DND-41 (cell line): ENCODE data around the gene EPHB2.

ENCODE experiments used
- ATAC-seq: fragments of 200-7000 bp; cut with Tn5 transposase; 3 replicates; pipeline ENCODE4 v1.9.1; 2021; ENCODE audit warnings: low read depth; ENCODE audit not compliant: insufficient read depth
- DNase-seq: peaks from one replicate; pipeline ENCODE4 v3.0.0-alpha.2; 2020
- H2AFZ ChIP-seq: 2 replicates; pipeline ENCODE4 v1.6.0; 2012; ENCODE audit warnings: low read depth, low read length
- H3K27ac ChIP-seq: 2 replicates; pipeline ENCODE4 v1.5.1; 2012; ENCODE audit warnings: low read length, inconsistent platforms
- H3K27me3 ChIP-seq: fragments of 200-600 bp; sonication (generic); 2 replicates; pipeline ENCODE4 v1.6.0; 2012; ENCODE audit warnings: low read length, mild to moderate bottlenecking, inconsistent platforms; ENCODE audit not compliant: insufficient read depth, poor library complexity
- H3K36me3 ChIP-seq: 2 replicates; pipeline ENCODE4 v1.5.1; 2012; ENCODE audit warnings: low read length, inconsistent platforms; ENCODE audit not compliant: insufficient read depth
- H3K4me1 ChIP-seq: 2 replicates; pipeline ENCODE4 v1.5.1; 2012; ENCODE audit warnings: mild to moderate bottlenecking, low read length; ENCODE audit not compliant: insufficient read depth
- H3K4me2 ChIP-seq: 2 replicates; pipeline ENCODE4 v1.6.0; 2012; ENCODE audit warnings: mild to moderate bottlenecking, moderate library complexity, low read length, inconsistent platforms; ENCODE audit not compliant: insufficient read depth
- H3K4me3 ChIP-seq, 2 experiments: fragments of 200-600 bp in 1 of 2; shearing (Covaris generic) in 1 of 2; 2 replicates each; pipeline ENCODE4 v1.5.1; 2012 to 2016; ENCODE audit warnings: inconsistent platforms in 2 of 2, low read length in 2 of 2, mild to moderate bottlenecking in 2 of 2, low read depth in 1 of 2, moderate library complexity in 1 of 2
- H3K79me2 ChIP-seq: 2 replicates; pipeline ENCODE4 v1.6.0; 2012; ENCODE audit warnings: low read length, inconsistent platforms; ENCODE audit not compliant: insufficient read depth
- H3K9ac ChIP-seq: 2 replicates; pipeline ENCODE4 v1.6.0; 2012; ENCODE audit warnings: low read depth, mild to moderate bottlenecking, inconsistent platforms, low read length, moderate library complexity
- H3K9me3 ChIP-seq: 2 replicates; pipeline ENCODE4 v1.5.1; 2012; ENCODE audit warnings: low read length, moderate library complexity, mild to moderate bottlenecking, inconsistent platforms; ENCODE audit not compliant: insufficient read depth, severe bottlenecking
- H4K20me1 ChIP-seq: 2 replicates; pipeline ENCODE4 v1.6.0; 2012; ENCODE audit warnings: low read length; ENCODE audit not compliant: insufficient read depth
- CTCF ChIP-seq: IDR thresholded peaks from 2 replicates; pipeline ENCODE4 v1.5.1; 2012; ENCODE audit warnings: borderline replicate concordance, low read length, moderate library complexity, mild to moderate bottlenecking; ENCODE audit not compliant: poor library complexity, severe bottlenecking; ENCODE audit errors: extremely low read depth
- EZH2 ChIP-seq: IDR thresholded peaks from 3 replicates; pipeline ENCODE4 v1.6.1; 2012; ENCODE audit warnings: borderline replicate concordance, low read depth, mild to moderate bottlenecking, moderate library complexity, low read length, inconsistent platforms; ENCODE audit not compliant: severe bottlenecking

EPHB2 gene

GRCh38 chr1:22849770-22850169 is 139.1 kb downstream of the EPHB2 start:
- Histone ChIP-seq H3K4me2 (no peak overlapping the region), H3K9me3 (no peaks in the 10 kb centered on the region)

DNA sequence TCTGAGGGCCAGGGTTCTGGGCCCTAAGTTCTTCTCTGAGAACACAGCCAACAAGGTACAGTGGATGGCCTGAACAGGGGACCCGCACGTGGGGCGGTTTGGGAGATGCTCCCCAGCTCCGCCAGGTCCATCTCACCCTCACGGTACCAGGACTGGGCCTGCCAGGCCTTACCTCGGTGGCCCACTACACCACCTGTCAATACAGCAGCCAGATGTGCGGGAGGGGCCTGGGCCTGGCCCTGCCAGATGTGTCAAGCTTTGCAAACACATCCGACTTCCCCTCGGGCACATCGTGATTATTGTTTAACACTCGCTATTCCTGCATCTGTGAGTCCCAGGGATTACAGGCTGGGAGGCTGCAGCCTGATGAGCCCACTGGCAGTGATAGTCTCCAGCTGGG is 139.6 kb downstream of the EPHB2 start:
- H3K4me2 ChIP-seq: no peak overlapping the region
- H4K20me1 ChIP-seq: 0 out of 2 replicates have a peak, but pooled peaks cover 6% of the 10 kb centered on the region
- H3K9ac ChIP-seq: no peak overlapping the region
- H3K9me3 ChIP-seq: no peaks in the 10 kb centered on the region
- no peak overlapping the region for H2AFZ ChIP-seq
- H3K36me3 ChIP-seq: no peaks in the 10 kb centered on the region
- H3K4me3 ChIP-seq: no peak overlapping the region
- DNase-seq (no peak), ATAC-seq (no peak)
- no peak for TF ChIP-seq EZH2
- TF ChIP-seq CTCF: no peak
- H3K27ac ChIP-seq: no peak overlapping the region
- no peaks in the 10 kb centered on the region for H3K4me1 ChIP-seq
- no peaks in the 10 kb centered on the region for H3K79me2 ChIP-seq
- peaks cover 27% of the 10 kb centered on the region for H3K27me3 ChIP-seq

More at GRCh38 chr1:22849770-22850169, 139.1 kb downstream of the EPHB2 start:
- Histone ChIP-seq H3K9ac (no peak overlapping the region), H3K36me3 (no peaks in the 10 kb centered on the region), H4K20me1 (0 out of 2 replicates have a peak, but pooled peaks cover 6% of the 10 kb centered on the region), H3K27ac (no peak overlapping the region), H3K4me1 (no peaks in the 10 kb centered on the region), H2AFZ (no peak overlapping the region), H3K27me3 (peaks cover 27% of the 10 kb centered on the region), H3K4me3 (no peak overlapping the region), H3K79me2 (no peaks in the 10 kb centered on the region)
- DNase-seq (no peak), ATAC-seq (no peak)
- no peak for TF ChIP-seq CTCF
- TF ChIP-seq EZH2: no peak

- Histone ChIP-seq H3K9me3 (no peaks in the 10 kb centered on the region), H3K4me3 (no peak overlapping the region), H4K20me1 (0 out of 2 replicates have a peak, but pooled peaks cover 6% of the 10 kb centered on the region), H2AFZ (no peak overlapping the region), H3K79me2 (no peaks in the 10 kb centered on the region), H3K4me1 (no peaks in the 10 kb centered on the region), H3K36me3 (no peaks in the 10 kb centered on the region), H3K27ac (no peak overlapping the region), H3K4me2 (no peak overlapping the region), H3K27me3 (peaks cover 23% of the 10 kb centered on the region), H3K9ac (no peak overlapping the region)
- no peak for TF ChIP-seq EZH2
- TF ChIP-seq CTCF: no peak
- DNase-seq: no peak
- ATAC-seq: no peak
Measured at GRCh38 chr1:22850681-22851080, 140.0 kb downstream of the EPHB2 start.

DNA sequence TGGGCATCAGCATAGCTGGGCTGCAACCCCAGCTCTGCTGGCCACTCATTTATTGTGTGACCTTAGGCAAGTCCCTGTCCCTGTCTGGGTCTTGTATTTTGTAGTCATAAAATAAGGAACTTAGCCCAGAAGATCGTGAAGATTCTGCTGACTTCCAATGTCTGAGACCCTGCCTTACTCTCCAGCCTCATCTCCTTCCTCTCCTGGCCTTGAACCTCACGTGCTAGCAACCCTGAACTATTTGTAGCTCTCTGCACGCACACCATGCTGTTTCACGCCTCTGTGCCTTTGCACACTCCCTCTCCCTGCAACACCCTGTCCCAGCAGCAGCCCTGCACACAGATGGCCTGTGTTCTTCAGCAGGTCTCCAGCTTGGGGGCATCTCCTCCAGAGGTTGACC is 140.9 kb downstream of the EPHB2 start:
- Histone ChIP-seq H3K27ac (no peak overlapping the region), H3K36me3 (no peaks in the 10 kb centered on the region), H3K9ac (no peak overlapping the region), H3K27me3 (peaks cover 23% of the 10 kb centered on the region), H3K4me3 (no peak overlapping the region), H3K4me2 (no peak overlapping the region), H2AFZ (no peak overlapping the region), H3K79me2 (no peaks in the 10 kb centered on the region), H3K4me1 (no peaks in the 10 kb centered on the region), H3K9me3 (no peaks in the 10 kb centered on the region), H4K20me1 (0 out of 2 replicates have a peak, but pooled peaks cover 6% of the 10 kb centered on the region)
- DNase-seq (no peak), ATAC-seq (no peak)
- no peak for TF ChIP-seq CTCF
- no peak for TF ChIP-seq EZH2
